ENCODE results near the gene PRSS56. TPM values are rescaled to one million over a fixed set of nuclear protein-coding genes. Genes with fewer than 3 reads are reported as not detected.
A peak's percentile ranks its signal among the peaks of the same experiment; 100 is the strongest.

The PRSS56 gene
- total RNA-seq, 1 donor from 2014 or later: not detected

DNA sequence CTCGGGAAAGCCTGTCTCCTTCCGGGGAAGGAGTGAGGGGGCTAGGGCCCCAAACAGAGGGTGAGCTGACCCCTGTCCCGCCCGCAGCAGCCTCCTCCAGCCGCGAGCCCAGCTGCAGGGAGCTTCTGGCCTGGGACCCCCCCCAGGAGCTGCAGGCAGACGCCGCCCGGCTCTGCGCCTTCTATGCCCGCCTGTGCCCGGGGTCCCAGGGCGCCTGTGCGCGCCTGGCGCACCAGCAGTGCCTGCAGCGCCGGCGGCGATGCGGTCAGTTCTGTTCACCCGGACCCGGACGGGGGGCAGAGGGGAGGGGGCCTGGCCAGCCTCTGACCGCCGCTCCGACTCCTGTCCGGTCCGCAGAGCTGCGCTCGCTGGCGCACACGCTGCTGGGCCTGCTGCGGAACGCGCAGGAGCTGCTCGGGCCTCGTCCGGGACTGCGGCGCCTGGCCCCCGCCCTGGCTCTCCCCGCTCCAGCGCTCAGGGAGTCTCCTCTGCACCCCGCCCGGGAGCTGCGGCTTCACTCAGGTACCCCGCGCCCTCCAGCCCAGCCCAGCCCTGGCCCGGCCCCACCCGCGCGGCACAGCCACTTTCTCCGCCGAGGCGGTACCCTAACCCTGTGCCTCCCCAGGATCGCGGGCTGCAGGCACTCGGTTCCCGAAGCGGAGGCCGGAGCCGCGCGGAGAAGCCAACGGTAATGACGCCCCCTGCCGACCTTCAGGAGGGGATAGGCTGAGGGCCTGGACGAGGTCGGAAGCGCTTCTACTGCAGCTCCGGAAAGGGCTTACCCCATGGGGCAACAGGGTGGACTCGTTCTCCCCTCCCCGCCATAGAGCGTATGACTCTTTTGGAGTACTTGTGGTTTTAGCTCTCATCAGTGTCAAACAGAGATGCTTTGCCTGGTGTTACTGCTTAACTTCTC lies 3.8 kb downstream of the PRSS56 start:
- Mint-ChIP-seq H3K4me1 (ENCODE audit: unreplicated experiment) (peaks cover 6% of the 10 kb centered on the region), H3K4me3 (ENCODE audit: unreplicated experiment) (peak overlapping the region; percentile 45), H3K9me3 (ENCODE audit: unreplicated experiment) (no peaks in the 10 kb centered on the region), H3K36me3 (ENCODE audit: unreplicated experiment) (no peaks in the 10 kb centered on the region), H3K27me3 (ENCODE audit: unreplicated experiment) (peaks cover 37% of the 10 kb centered on the region), H3K27ac (ENCODE audit: unreplicated experiment) (no peak overlapping the region)
- no peak for DNase-seq (ENCODE audit: extremely low spot score, unreplicated experiment)
- TF ChIP-seq, protein P1, sequence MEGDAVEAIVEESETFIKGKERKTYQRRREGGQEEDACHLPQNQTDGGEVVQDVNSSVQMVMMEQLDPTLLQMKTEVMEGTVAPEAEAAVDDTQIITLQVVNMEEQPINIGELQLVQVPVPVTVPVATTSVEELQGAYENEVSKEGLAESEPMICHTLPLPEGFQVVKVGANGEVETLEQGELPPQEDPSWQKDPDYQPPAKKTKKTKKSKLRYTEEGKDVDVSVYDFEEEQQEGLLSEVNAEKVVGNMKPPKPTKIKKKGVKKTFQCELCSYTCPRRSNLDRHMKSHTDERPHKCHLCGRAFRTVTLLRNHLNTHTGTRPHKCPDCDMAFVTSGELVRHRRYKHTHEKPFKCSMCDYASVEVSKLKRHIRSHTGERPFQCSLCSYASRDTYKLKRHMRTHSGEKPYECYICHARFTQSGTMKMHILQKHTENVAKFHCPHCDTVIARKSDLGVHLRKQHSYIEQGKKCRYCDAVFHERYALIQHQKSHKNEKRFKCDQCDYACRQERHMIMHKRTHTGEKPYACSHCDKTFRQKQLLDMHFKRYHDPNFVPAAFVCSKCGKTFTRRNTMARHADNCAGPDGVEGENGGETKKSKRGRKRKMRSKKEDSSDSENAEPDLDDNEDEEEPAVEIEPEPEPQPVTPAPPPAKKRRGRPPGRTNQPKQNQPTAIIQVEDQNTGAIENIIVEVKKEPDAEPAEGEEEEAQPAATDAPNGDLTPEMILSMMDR (IDR thresholded peaks at IDR 0.05): peak; percentile 49

DNA sequence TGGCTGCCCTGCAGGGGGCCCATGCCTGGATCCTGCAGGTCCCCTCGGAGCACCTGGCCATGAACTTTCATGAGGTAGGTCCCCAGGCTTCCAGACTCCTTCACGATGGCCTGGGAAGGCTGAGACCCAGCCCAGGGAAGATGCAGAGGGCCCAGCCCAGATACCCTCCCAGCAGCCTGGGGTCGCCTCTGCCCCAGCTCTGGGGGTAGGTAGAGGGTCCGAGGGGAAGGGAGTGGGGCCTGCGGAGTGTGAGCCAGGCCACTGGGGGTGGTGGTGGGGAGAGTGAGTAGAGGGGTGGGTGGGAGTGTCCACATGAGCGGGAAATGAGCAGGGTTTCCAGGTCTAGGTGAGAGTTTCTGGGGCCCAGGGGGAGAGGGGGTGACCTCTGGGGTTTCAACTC lies 4.6 kb downstream of the PRSS56 start:
- Mint-ChIP-seq H3K4me1 (ENCODE audit: unreplicated experiment) (peaks cover 6% of the 10 kb centered on the region), H3K9me3 (ENCODE audit: unreplicated experiment) (no peaks in the 10 kb centered on the region), H3K27me3 (ENCODE audit: unreplicated experiment) (peaks cover 33% of the 10 kb centered on the region), H3K4me3 (ENCODE audit: unreplicated experiment) (no peak overlapping the region), H3K36me3 (ENCODE audit: unreplicated experiment) (no peaks in the 10 kb centered on the region), H3K27ac (ENCODE audit: unreplicated experiment) (no peak overlapping the region)
- no peak for DNase-seq (ENCODE audit: extremely low spot score, unreplicated experiment)
- TF ChIP-seq, protein P1 (IDR thresholded peaks at IDR 0.05): no peak

DNA sequence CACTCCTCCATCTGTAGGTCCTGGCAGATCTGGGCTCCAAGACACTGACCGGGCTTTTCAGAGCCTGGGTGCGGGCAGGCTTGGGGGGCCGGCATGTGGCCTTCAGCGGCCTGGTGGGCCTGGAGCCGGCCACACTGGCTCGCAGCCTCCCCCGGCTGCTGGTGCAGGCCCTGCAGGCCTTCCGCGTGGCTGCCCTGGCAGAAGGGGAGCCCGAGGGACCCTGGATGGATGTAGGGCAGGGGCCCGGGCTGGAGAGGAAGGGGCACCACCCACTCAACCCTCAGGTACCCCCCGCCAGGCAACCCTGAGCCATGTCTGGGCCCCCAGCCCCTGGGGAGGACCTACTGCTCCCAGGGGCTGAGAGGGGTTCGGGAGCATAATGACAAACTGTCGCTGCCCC lies 5.0 kb downstream of the PRSS56 start:
- Mint-ChIP-seq H3K9me3 (ENCODE audit: unreplicated experiment) (no peaks in the 10 kb centered on the region), H3K4me1 (ENCODE audit: unreplicated experiment) (peaks cover 6% of the 10 kb centered on the region), H3K27me3 (ENCODE audit: unreplicated experiment) (peaks cover 31% of the 10 kb centered on the region), H3K4me3 (ENCODE audit: unreplicated experiment) (no peak overlapping the region), H3K36me3 (ENCODE audit: unreplicated experiment) (no peaks in the 10 kb centered on the region), H3K27ac (ENCODE audit: unreplicated experiment) (no peak overlapping the region)
- TF ChIP-seq, protein P1 (IDR thresholded peaks at IDR 0.05): no peak
- DNase-seq (ENCODE audit: extremely low spot score, unreplicated experiment): no peak

DNA sequence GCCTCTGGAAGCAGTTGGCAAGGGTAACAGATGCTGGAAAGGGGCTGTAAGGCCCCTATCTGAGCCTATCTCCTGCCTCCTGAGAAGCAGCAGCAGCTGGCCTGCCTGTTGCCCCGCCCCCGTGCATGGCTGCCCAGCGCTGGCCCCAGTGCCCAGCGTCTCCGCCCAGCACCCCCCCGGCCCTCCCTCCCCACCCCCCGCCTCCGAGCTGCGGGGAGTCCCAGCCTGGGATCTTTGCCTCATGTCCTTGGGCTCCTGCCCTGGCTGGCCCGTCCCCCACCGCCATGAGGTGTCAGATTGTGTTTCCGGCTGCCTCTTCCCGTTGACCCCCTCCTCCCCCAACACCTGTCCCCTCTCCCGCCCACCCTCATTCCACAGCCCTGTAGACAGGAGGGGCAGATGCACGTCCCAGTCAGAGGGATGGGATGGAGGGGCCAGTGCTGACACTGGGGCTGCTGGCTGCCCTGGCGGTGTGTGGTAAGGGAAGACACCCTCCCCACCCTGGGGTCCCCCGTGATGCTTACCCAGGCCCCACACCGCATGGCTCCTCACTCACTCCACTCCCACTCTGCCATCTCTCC lies 5.7 kb downstream of the PRSS56 start, which contains the start of gene CHRND:
CHRND (plus strand) TSS at position 370 of the 581 bp plus-strand sequence; CDS start at position 426, 56 bp downstream.
- Mint-ChIP-seq H3K4me1 (ENCODE audit: unreplicated experiment) (peaks cover 6% of the 10 kb centered on the region), H3K36me3 (ENCODE audit: unreplicated experiment) (no peaks in the 10 kb centered on the region), H3K9me3 (ENCODE audit: unreplicated experiment) (no peaks in the 10 kb centered on the region), H3K4me3 (ENCODE audit: unreplicated experiment) (no peak within 1 kb of the TSS), H3K27ac (ENCODE audit: unreplicated experiment) (no peak within 1 kb of the TSS), H3K27me3 (ENCODE audit: unreplicated experiment) (peaks cover 24% of the 10 kb centered on the region)
- TF ChIP-seq, protein P1 (IDR thresholded peaks at IDR 0.05): no peak
- DNase-seq (ENCODE audit: extremely low spot score, unreplicated experiment): no peak

DNA sequence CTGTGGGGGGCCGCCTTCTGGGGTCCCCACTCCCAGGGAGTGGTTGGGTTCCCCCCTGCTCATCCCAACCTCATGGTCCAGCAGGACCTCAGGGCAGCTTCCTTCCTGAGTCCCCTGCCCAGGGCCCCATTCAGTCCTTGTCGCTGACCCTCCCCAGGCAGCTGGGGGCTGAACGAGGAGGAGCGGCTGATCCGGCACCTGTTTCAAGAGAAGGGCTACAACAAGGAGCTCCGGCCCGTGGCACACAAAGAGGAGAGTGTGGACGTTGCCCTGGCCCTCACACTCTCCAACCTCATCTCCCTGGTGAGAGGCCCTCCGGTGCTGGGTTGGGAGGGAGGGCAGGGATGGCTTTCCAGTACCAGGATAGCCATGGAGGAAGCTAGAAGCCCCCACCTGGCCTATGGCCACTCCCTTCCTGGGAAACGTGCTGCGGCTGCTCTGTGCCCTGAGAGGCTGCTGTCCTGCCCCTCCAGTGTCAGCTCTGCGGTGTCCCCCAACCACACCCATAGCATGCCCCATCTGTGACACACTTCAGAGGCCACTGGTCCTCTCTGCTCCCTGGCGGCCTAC lies 6.3 kb downstream of the PRSS56 start:
- H3K4me1 Mint-ChIP-seq (ENCODE audit: unreplicated experiment): peaks cover 6% of the 10 kb centered on the region
- DNase-seq (ENCODE audit: extremely low spot score, unreplicated experiment): no peak
- H3K27me3 Mint-ChIP-seq (ENCODE audit: unreplicated experiment): peaks cover 20% of the 10 kb centered on the region
- no peaks in the 10 kb centered on the region for H3K36me3 Mint-ChIP-seq (ENCODE audit: unreplicated experiment)
- no peaks in the 10 kb centered on the region for H3K9me3 Mint-ChIP-seq (ENCODE audit: unreplicated experiment)
- no peak overlapping the region for H3K27ac Mint-ChIP-seq (ENCODE audit: unreplicated experiment)
- H3K4me3 Mint-ChIP-seq (ENCODE audit: unreplicated experiment): no peak overlapping the region
- TF ChIP-seq, protein P1 (IDR thresholded peaks at IDR 0.05): no peak

Measured in osteocyte (in vitro differentiated cells).